ENCODE results near the gene AKNA.

DNA sequence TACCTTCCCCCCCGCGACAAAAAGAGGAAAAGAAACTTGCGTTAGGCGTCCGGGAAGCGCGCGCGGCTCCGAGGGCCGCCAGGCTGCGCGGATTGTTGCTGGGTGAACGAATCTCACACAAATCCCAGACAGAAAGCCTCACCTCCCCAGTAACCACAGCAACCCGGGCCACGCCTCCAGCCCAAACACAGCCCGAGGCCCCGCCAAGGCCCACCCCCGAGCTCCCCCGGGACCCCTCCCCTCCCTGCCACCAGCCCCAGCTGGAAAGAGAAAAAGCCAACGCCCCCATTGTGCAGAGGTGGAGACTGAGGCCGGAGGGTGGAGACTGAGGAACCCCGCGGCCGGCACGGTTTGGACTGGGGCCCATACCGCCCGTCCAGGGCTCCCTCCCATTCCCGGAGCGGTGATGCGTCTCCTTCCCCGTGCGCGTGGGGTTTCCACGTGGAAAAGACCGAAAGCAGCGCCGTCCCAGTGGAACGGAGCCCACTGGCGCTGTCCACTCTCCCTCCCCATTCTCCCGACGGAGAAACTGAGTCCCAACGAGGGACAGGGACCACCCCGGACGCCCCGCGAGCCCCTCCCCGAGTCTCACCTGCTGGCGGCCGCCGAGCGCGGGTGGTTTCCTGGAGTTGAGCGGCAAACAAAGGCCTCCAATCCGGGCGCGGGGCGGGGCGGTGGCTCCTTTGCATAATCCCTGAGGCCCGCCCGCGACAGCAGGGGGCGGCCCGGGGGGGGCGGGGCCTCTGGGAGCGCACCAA is 10.2 kb upstream of the AKNA start:
- TF ChIP-seq, protein P1, sequence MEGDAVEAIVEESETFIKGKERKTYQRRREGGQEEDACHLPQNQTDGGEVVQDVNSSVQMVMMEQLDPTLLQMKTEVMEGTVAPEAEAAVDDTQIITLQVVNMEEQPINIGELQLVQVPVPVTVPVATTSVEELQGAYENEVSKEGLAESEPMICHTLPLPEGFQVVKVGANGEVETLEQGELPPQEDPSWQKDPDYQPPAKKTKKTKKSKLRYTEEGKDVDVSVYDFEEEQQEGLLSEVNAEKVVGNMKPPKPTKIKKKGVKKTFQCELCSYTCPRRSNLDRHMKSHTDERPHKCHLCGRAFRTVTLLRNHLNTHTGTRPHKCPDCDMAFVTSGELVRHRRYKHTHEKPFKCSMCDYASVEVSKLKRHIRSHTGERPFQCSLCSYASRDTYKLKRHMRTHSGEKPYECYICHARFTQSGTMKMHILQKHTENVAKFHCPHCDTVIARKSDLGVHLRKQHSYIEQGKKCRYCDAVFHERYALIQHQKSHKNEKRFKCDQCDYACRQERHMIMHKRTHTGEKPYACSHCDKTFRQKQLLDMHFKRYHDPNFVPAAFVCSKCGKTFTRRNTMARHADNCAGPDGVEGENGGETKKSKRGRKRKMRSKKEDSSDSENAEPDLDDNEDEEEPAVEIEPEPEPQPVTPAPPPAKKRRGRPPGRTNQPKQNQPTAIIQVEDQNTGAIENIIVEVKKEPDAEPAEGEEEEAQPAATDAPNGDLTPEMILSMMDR (IDR thresholded peaks at IDR 0.05; ENCODE audit: low read length) = no peak
- TF ChIP-seq EZH2 (IDR thresholded peaks at IDR 0.05; ENCODE audit: borderline replicate concordance, low read length) = no peak

Data from OCI-LY1 (cell line).